Measurements from ENCODE around the gene ZNF384. TPM values are rescaled to one million over a fixed set of nuclear protein-coding genes. Genes with fewer than 3 reads are reported as not detected.

Gene ZNF384
- total and polyA plus RNA-seq, 2 of the 8 experiments (the other 6 are each of a cell fraction or from before 2014, with no cell fraction given), result 59.0 to 59.6 TPM

GRCh38 chr12:6688999-6689882 lies at the start of gene ZNF384 (continued):
- TF ChIP-seq HDAC2 (IDR thresholded peaks at IDR 0.05; ENCODE audit: borderline replicate concordance in 1 of 2, low read depth in 2 of 2, low read length in 2 of 2) (no peak), BCL11A (IDR thresholded peaks at IDR 0.05; ENCODE audit: low read depth in 2 of 2, low read length in 2 of 2) (no peak), JUN (IDR thresholded peaks at IDR 0.05; ENCODE audit: low read depth, low read length) (no peak)

All from H1 (cell line).